DOHH2 (cell line): ENCODE data around the gene TUBB4A.

Experiments used
- H3F3A ChIP-seq: fragments of 200-600 bp; sonication (generic), shearing (Covaris generic); 2 replicates; pipeline ENCODE4 v1.6.0; 2016; ENCODE audit warnings: antibody characterized with exemption, mild to moderate bottlenecking; ENCODE audit not compliant: control insufficient read depth, insufficient read depth
- H3K27ac ChIP-seq: fragments of 200-600 bp; sonication (generic); 2 replicates; pipeline ENCODE4 v1.5.1; 2014; ENCODE audit warnings: low read depth, mild to moderate bottlenecking, low read length, moderate library complexity
- H3K27me3 ChIP-seq: fragments of 200-600 bp; sonication (generic); 2 replicates; pipeline ENCODE4 v1.6.1; 2014; ENCODE audit warnings: mild to moderate bottlenecking, low read length, mixed read lengths; ENCODE audit not compliant: control insufficient read depth
- H3K36me3 ChIP-seq: fragments of 200-600 bp; sonication (generic); 2 replicates; pipeline ENCODE4 v1.6.1; 2014; ENCODE audit warnings: mild to moderate bottlenecking, low read length, moderate library complexity, mixed read lengths; ENCODE audit not compliant: control insufficient read depth
- H3K4me1 ChIP-seq: fragments of 200-600 bp; sonication (generic); 2 replicates; pipeline ENCODE4 v1.6.1; 2014; ENCODE audit warnings: mild to moderate bottlenecking, low read length, mixed read lengths; ENCODE audit not compliant: control insufficient read depth
- H3K4me2 ChIP-seq: fragments of 200-600 bp; sonication (generic); 2 replicates; pipeline ENCODE4 v1.6.0; 2014; ENCODE audit warnings: mild to moderate bottlenecking, low read length, moderate library complexity
- H3K4me3 ChIP-seq: fragments of 200-600 bp; sonication (generic); 2 replicates; pipeline ENCODE4 v1.5.1; 2014; ENCODE audit warnings: mild to moderate bottlenecking, low read length, mixed read lengths
- H3K79me2 ChIP-seq: fragments of 200-600 bp; sonication (generic); 2 replicates; pipeline ENCODE4 v1.6.1; 2014; ENCODE audit warnings: mild to moderate bottlenecking, low read length, mixed read lengths; ENCODE audit not compliant: control insufficient read depth
- H3K9me2 ChIP-seq: fragments of 200-600 bp; sonication (generic); replicated peaks from 2 replicates; pipeline ENCODE4 v1.6.1; 2014; ENCODE audit warnings: mild to moderate bottlenecking, low read length, mixed read lengths; ENCODE audit not compliant: control insufficient read depth
- H3K9me3 ChIP-seq: fragments of 200-600 bp; sonication (generic); 2 replicates; pipeline ENCODE4 v1.6.1; 2014; ENCODE audit warnings: antibody characterized with exemption, low read length, mixed read lengths; ENCODE audit not compliant: control insufficient read depth, insufficient read depth
- H4K20me1 ChIP-seq: fragments of 200-600 bp; sonication (generic); 2 replicates; pipeline ENCODE4 v1.6.0; 2014; ENCODE audit warnings: low read depth, mild to moderate bottlenecking, antibody characterized with exemption, low read length, moderate library complexity; ENCODE audit not compliant: control insufficient read depth, insufficient read depth
- CTCF ChIP-seq: fragments of 200-600 bp; sonication (generic); IDR thresholded peaks from one replicate; pipeline ENCODE4 v1.5.1; 2014; ENCODE audit warnings: antibody characterized with exemption, mild to moderate bottlenecking, low read depth, low read length; ENCODE audit not compliant: poor library complexity, severe bottlenecking
- EZH2phosphoT487 ChIP-seq: fragments of 200-600 bp; sonication (generic); IDR thresholded peaks from 2 replicates; pipeline ENCODE4 v1.6.1; 2017; ENCODE audit warnings: borderline replicate concordance, mild to moderate bottlenecking, antibody characterized with exemption, low read length, moderate library complexity, mixed read lengths

Gene TUBB4A

GRCh38 chr19:6500837-6501739 is 1.0 kb downstream of the TUBB4A start:
- Histone ChIP-seq H4K20me1 (no peaks in the 10 kb centered on the region), H3K36me3 (no peaks in the 10 kb centered on the region), H3K79me2 (no peaks in the 10 kb centered on the region), H3K4me2 (peak overlapping the region; percentile 65), H3K9me2 (no peaks in the 10 kb centered on the region), H3K4me3 (peak overlapping the region; percentile 72; the same call in 1 of the 2 replicates), H3F3A (no peaks in the 10 kb centered on the region), H3K9me3 (no peaks in the 10 kb centered on the region), H3K27me3 (peaks cover 34% of the 10 kb centered on the region), H3K4me1 (peaks cover 18% of the 10 kb centered on the region), H3K27ac (no peak overlapping the region)
- TF ChIP-seq EZH2phosphoT487 = no peak
- no peak for TF ChIP-seq CTCF

DNA sequence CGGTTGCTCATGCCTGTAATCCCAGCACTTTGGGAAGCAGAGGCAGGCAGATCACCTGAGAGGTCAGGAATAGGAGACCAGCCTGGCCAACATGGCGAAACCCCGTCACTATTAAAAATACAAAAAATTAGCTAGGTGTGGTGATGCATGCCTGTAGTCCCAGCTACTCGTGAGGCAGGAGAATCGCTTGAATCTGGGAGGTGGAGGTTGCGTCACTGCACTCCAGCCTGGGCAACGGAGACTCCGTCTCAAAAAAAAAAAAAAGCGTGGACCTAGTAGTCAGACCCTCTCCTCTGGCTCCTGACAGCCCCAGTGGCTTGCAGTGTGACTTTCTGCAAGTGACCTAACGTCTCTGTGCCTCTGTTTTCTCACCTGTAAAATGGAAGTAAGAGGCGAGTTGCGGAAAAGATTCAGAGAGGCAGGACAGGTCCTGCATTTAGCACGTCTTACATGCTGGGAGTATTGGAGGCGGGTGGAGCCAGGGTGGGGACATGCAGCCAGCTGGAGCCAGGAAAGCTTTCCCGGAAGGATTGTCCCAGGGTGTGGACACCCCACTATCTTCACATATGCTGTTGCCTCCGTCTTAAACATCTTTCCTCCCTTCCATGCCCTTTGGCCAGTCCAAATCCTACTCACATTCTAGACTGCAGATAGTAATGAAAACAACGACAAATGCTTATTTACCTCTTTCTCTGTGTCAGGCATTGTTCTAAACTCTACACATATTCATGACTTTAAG is 2.9 kb downstream of the TUBB4A start:
- Histone ChIP-seq H3F3A (no peaks in the 10 kb centered on the region), H3K9me2 (no peaks in the 10 kb centered on the region), H3K27ac (no peak overlapping the region), H3K9me3 (no peaks in the 10 kb centered on the region), H3K4me3 (no peak overlapping the region), H3K4me1 (peaks cover 14% of the 10 kb centered on the region), H3K4me2 (no peak overlapping the region), H4K20me1 (no peaks in the 10 kb centered on the region), H3K36me3 (no peaks in the 10 kb centered on the region), H3K27me3 (peaks cover 34% of the 10 kb centered on the region), H3K79me2 (no peaks in the 10 kb centered on the region)
- TF ChIP-seq CTCF (no peak), EZH2phosphoT487 (no peak)

DNA sequence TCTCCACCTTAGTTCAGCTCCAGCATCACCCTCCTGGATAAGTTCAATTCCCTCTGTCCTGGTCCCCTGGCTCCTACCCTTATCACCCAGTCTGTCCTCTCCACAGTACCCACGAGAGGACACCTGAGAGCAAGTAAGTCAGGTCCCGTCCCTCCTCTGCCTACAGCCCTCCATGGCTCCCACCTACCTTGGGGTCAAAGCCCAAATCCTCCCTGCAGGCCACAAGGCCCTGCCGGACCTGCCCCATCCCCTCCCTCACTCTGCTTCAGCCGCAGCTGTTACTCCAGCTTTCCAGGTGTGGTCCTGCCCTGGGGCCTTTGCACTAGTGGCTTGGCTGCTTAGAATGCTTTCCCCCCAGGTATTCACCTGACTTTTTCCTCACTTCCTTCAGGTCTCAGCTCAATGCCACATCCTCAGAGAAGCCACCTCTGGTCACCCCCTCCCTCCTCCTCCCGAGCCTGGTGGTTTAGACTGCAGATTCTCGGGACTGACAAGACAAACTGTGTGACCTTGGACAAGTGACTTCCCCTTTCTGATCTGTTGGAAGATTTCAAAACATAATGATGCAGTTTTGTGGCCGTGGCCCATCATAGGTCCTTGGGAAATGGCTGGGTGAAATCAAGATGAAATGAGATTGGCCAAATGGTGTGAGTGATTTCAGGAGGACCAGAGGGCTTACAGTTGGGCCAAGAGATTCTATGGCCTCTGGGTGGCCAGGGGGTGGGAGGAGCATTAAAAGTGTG is 3.6 kb downstream of the TUBB4A start:
- H3K27me3 ChIP-seq = peaks cover 34% of the 10 kb centered on the region
- H3F3A ChIP-seq = no peaks in the 10 kb centered on the region
- H3K79me2 ChIP-seq = no peaks in the 10 kb centered on the region
- H3K36me3 ChIP-seq = no peaks in the 10 kb centered on the region
- H4K20me1 ChIP-seq = no peaks in the 10 kb centered on the region
- H3K4me1 ChIP-seq = peaks cover 14% of the 10 kb centered on the region
- no peaks in the 10 kb centered on the region for H3K9me3 ChIP-seq
- no peak overlapping the region for H3K4me2 ChIP-seq
- H3K4me3 ChIP-seq = no peak overlapping the region
- no peaks in the 10 kb centered on the region for H3K9me2 ChIP-seq
- no peak overlapping the region for H3K27ac ChIP-seq
- TF ChIP-seq EZH2phosphoT487 (no peak), CTCF (no peak)
